OCI-LY7 (cell line): ENCODE results near the gene VEGFB. TPM values are rescaled to one million over a fixed set of nuclear protein-coding genes. Genes with fewer than 3 reads are reported as not detected.
A peak's percentile ranks its signal among the peaks of the same experiment; 100 is the strongest.

ENCODE experiments used
- BruUV-seq: library from RNA; stranded (reverse); fragments of 400-500 nt; replicated peaks from 2 replicates; lab custom pipeline; 2021; lab: Mats Ljungman, UMichigan
- CTCF ChIA-PET: fragments of 300-600 bp; sonication (Branson Sonifier 250); formaldehyde crosslinking; loops from one replicate; lab custom pipeline; 2022; ENCODE audit warnings: antibody characterized with exemption; ENCODE audit not compliant: unreplicated experiment; lab: Charles Lee
- POLR2A ChIA-PET: fragments of 300-600 bp; sonication (Branson Sonifier 250); formaldehyde crosslinking; loops from one replicate; lab custom pipeline; 2022; ENCODE audit warnings: antibody characterized with exemption; lab: Charles Lee
- DNase-seq: peaks from one replicate; pipeline ENCODE4 v3.0.0-alpha.2; 2015; ENCODE audit warnings: low spot score
- H2AFZ ChIP-seq: fragments of 200-600 bp; sonication (generic), shearing (Covaris generic); 2 replicates; pipeline ENCODE4 v1.6.1; 2014; ENCODE audit warnings: mild to moderate bottlenecking, antibody characterized with exemption, low read length, moderate library complexity
- H3K27ac ChIP-seq: fragments of 200-600 bp; sonication (generic); 2 replicates; pipeline ENCODE4 v1.5.1; 2014; ENCODE audit warnings: mixed run types, low read depth, mild to moderate bottlenecking, moderate library complexity, low read length, inconsistent platforms; ENCODE audit not compliant: poor library complexity, severe bottlenecking
- H3K36me3 ChIP-seq: fragments of 200-600 bp; sonication (generic); 2 replicates; pipeline ENCODE4 v1.6.1; 2014; ENCODE audit warnings: mild to moderate bottlenecking, antibody characterized with exemption, low read length, moderate library complexity, mixed read lengths; ENCODE audit not compliant: insufficient read depth
- H3K4me1 ChIP-seq: fragments of 200-600 bp; sonication (generic); 2 replicates; pipeline ENCODE4 v1.5.1; 2014; ENCODE audit warnings: mild to moderate bottlenecking, low read length; ENCODE audit not compliant: insufficient read depth, poor library complexity, severe bottlenecking
- H3K4me2 ChIP-seq: fragments of 200-600 bp; sonication (generic); 2 replicates; pipeline ENCODE4 v1.6.1; 2014; ENCODE audit warnings: mild to moderate bottlenecking, low read length
- H3K4me3 ChIP-seq: fragments of 200-600 bp; sonication (generic); 2 replicates; pipeline ENCODE4 v1.5.1; 2014; ENCODE audit warnings: mild to moderate bottlenecking, low read depth, low read length; ENCODE audit not compliant: poor library complexity, severe bottlenecking
- H3K79me2 ChIP-seq: fragments of 200-600 bp; sonication (generic); 2 replicates; pipeline ENCODE4 v1.6.1; 2016; ENCODE audit warnings: low read depth, mild to moderate bottlenecking, low read length, moderate library complexity, mixed read lengths; ENCODE audit not compliant: insufficient read depth
- H3K9me2 ChIP-seq: fragments of 200-600 bp; sonication (generic); 2 replicates; pipeline ENCODE4 v1.6.1; 2016; ENCODE audit warnings: mild to moderate bottlenecking, low read length, mixed read lengths; ENCODE audit not compliant: insufficient read depth
- H3K9me3 ChIP-seq: fragments of 200-600 bp; sonication (generic); 2 replicates; pipeline ENCODE4 v1.6.1; 2014; ENCODE audit warnings: mild to moderate bottlenecking, mixed run types, low read length, mixed read lengths
- H4K20me1 ChIP-seq: fragments of 200-600 bp; sonication (generic); 2 replicates; pipeline ENCODE4 v1.6.1; 2014; ENCODE audit warnings: mild to moderate bottlenecking, antibody characterized with exemption, low read length, moderate library complexity, mixed read lengths; ENCODE audit not compliant: insufficient read depth
- CTCF ChIP-seq: fragments of 200-600 bp; sonication (generic); conservative IDR thresholded peaks from 2 replicates; pipeline ENCODE4 v1.5.1; 2014; ENCODE audit warnings: mild to moderate bottlenecking, antibody characterized with exemption, low read length, moderate library complexity, mixed read lengths
- EZH2phosphoT487 ChIP-seq: fragments of 200-600 bp; sonication (generic); IDR thresholded peaks from 2 replicates; pipeline ENCODE4 v1.6.1; 2018; ENCODE audit warnings: low read depth, borderline replicate concordance, mild to moderate bottlenecking, mixed run types, antibody characterized with exemption, low read length, moderate library complexity, mixed read lengths
- intact Hi-C: fragments of 100-400 bp; cut with micrococcal nuclease; formaldehyde crosslinking; loops from one replicate; pipeline ENCODE4 v1.10.0; 2022; ENCODE audit not compliant: unreplicated experiment
- total RNA-seq, 2 experiments: library from RNA; depleted of rRNA in 1 of 2; stranded (reverse); fragments of >200 nt in 1 of 2; shearing (Covaris generic) in 1 of 2; gene quantifications; 2 replicates each; pipeline ENCODE4 v1.2.3, GENCODE V29; 2014 to 2022

VEGFB gene
- total RNA-seq, 2 experiments from 2014 or later, result 35.3 to 59.6 TPM

DNA sequence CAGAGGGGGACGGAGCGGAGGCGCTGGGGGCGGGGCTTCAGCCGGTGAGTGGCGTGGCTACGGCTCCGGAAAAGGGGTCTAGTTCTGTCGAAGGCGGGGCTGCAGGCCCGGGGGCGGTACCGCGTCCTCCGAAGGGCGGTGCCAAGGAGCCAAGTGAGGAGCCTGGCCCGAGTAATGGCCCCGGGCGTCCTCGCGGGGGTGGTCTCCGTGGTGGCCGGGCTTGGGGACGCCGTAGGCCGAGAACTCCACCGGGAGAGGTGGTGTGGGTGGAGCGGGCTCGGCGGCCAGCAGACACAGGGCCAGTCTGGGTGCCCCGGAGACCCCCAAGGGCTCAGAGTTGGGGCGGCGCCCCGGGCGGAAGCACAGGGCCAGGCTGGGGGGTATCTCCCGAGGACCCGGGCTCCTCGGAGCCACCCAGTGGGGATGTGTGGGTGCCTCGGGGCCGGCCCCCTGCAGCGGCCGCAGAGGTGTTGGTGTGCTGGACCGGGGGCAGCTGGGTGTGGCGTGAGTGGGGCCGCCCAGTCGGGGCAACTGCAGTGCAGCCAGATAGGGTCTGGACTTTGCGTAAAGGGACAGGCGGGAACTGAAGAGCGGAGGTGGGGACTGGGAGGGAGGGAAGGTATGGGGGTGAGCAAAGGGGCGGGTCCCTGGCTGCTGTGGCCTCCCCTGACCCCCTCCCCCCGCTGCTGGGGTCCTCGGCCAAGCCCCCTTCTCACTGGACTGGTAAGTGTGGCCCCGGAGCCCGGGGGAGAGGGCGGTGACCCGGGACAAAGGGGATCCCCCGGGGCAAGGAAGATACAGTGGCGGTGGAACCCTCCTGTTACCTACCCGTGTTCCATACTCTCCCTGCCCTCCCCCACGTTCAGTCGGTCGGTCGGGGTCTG is 7.3 kb downstream of the VEGFB start:
- H3K9me2 ChIP-seq, result no peaks in the 10 kb centered on the region
- CTCF ChIA-PET, result interaction anchor here (0.6 to 0.9 kb wide), 5 partner anchors 36 to 1371 kb away, joined by 3 to 4 read pairs (median 3); no protein-coding TSS in a partner anchor
- peak overlapping the region; percentile 98 for H3K4me2 ChIP-seq
- no TSS peak for BruUV-seq
- no peak overlapping the region for H2AFZ ChIP-seq
- peak overlapping the region; percentile 91 for H3K27ac ChIP-seq
- no peaks in the 10 kb centered on the region for H3K9me3 ChIP-seq
- POLR2A ChIA-PET, result interaction anchor here (0.6 to 2.5 kb wide), 9 partner anchors 9 to 1445 kb away, joined by 3 to 27 read pairs (median 5); partner anchors contain the start of genes FERMT3, NUDT22, PRDX5 and TRMT112
- intact Hi-C loops, result loop anchor here (2.0 kb wide), 3 partner anchors 35 to 63 kb away; partner anchors contain the start of genes ESRRA, FERMT3 and STIP1
- peaks cover 46% of the 10 kb centered on the region for H3K4me1 ChIP-seq
- peaks cover 28% of the 10 kb centered on the region for H3K79me2 ChIP-seq
- TF ChIP-seq EZH2phosphoT487, result no peak
- TF ChIP-seq CTCF, result no peak
- DNase-seq, result peak; percentile 98
- H4K20me1 ChIP-seq, result no peaks in the 10 kb centered on the region
- peaks cover 47% of the 10 kb centered on the region for H3K36me3 ChIP-seq
- H3K4me3 ChIP-seq, result peak overlapping the region; percentile 81

DNA sequence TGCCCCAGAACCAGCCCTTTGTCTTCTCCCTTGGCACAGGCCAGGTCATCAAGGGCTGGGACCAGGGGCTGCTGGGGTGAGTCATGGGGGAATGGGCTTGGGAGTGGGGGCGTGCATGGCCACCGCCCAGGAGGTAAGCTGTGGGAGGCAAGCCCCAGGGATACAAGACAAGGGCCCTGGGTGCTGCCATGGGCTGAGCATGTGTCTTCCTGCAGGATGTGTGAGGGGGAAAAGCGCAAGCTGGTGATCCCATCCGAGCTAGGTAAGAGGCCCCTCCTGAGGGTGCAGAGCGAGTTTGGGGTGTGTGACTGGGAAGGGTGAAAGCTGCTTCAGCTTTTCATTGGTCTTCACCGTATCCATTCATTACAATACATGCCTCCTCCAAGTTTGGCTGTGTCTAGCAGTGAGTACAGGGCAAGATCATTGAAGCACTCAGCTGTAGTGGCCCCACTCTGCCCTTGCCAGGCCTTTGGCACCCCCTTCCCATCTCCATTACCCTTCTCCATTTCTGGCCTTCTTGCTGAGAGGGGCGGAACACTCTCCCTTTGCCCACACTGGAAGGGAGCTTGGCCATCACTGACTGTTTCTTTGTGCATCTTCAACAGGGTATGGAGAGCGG is 9.0 kb downstream of the VEGFB start:
- no peak overlapping the region for H2AFZ ChIP-seq
- H3K9me3 ChIP-seq, result no peaks in the 10 kb centered on the region
- intact Hi-C loops, result no loop called here
- H3K4me3 ChIP-seq, result no peak overlapping the region
- H3K4me2 ChIP-seq, result no peak overlapping the region; the same call in 1 of the 2 replicates
- DNase-seq, result no peak
- TSS peak; percentile 61 for BruUV-seq
- CTCF ChIA-PET, result interaction anchor here (0.7 to 1.2 kb wide), 2 partner anchors 38 to 61 kb away, joined by 3 to 4 read pairs; no protein-coding TSS in a partner anchor
- peaks cover 56% of the 10 kb centered on the region for H3K4me1 ChIP-seq
- H3K36me3 ChIP-seq, result peaks cover 34% of the 10 kb centered on the region
- peaks cover 28% of the 10 kb centered on the region for H3K79me2 ChIP-seq
- H3K27ac ChIP-seq, result peak overlapping the region; percentile 4
- H3K9me2 ChIP-seq, result no peaks in the 10 kb centered on the region
- no peaks in the 10 kb centered on the region for H4K20me1 ChIP-seq
- TF ChIP-seq EZH2phosphoT487, result no peak
- TF ChIP-seq CTCF, result no peak
- POLR2A ChIA-PET, result interaction anchor here (0.9 to 2.5 kb wide), 3 partner anchors 19 to 74 kb away, joined by 3 to 10 read pairs (median 5); partner anchors contain the start of genes PRDX5 and TRMT112
